ENCODE data around the gene TANK. TPM values are rescaled to one million over a fixed set of nuclear protein-coding genes. Genes with fewer than 3 reads are reported as not detected.

The TANK gene
- total and polyA plus RNA-seq, 2 donors (not counting 3 experiments of a cell fraction or from before 2014, with no cell fraction given): 33.3 to 83.2 TPM

DNA sequence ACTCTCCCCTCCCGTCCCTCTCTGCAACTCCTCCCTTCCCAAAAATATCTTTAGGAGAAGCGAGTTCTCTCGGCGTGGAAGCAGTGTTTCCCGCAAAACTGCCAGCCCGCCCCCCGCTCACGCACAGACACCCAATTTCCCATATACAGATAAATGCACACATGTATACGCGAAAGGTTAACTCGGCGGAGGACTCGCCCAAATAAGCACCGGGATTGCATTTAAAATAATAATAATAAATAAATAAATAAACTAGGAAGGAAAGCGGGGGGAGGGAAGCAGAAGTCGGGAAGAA is 78.0 kb downstream of the TANK start:
- no peak for DNase-seq (ENCODE audit: low read depth, low spot score)
- dilution Hi-C loops (cut with MboI; ENCODE audit: extremely low pct_ligation_motif_present, low sequenced_read_pairs): no loop called here
- intact Hi-C loops (cut with micrococcal nuclease): loop anchor here (1.0 kb wide), 1 partner anchor 35 kb away; no protein-coding TSS in a partner anchor
- Histone ChIP-seq H3K4me2 (ENCODE audit: insufficient read depth, low read length) (peak overlapping the region; percentile 85), H3K9me3 (replicated peaks; ENCODE audit: control insufficient read depth, insufficient read depth, low read length) (no peaks in the 10 kb centered on the region), H3K27me3 (ENCODE audit: control insufficient read depth in 2 of 2, insufficient read depth in 2 of 2, low read length in 2 of 2) (no peaks in the 10 kb centered on the region), H3K9me1 (replicated peaks; ENCODE audit: control insufficient read depth, extremely low read depth, insufficient read depth, low read length) (no peaks in the 10 kb centered on the region), H4K20me1 (replicated peaks; ENCODE audit: control insufficient read depth, extremely low read depth, insufficient read depth, low read length) (no peaks in the 10 kb centered on the region), H3K27ac (ENCODE audit: insufficient read depth, low read depth, low read length) (no peak overlapping the region), H3K36me3 (ENCODE audit: control insufficient read depth in 2 of 2, extremely low read depth in 1 of 2, insufficient read depth in 2 of 2, low read length in 2 of 2) (no peaks in the 10 kb centered on the region), H3K4me1 (ENCODE audit: control insufficient read depth, extremely low read depth, insufficient read depth, low read length) (peaks cover 12% of the 10 kb centered on the region), H3K9ac (replicated peaks; ENCODE audit: extremely low read depth, insufficient read depth, low read length) (peak overlapping the region; percentile 52), H3K79me2 (ENCODE audit: control insufficient read depth, insufficient read depth, low read length) (no peaks in the 10 kb centered on the region), H3K4me3 (replicated peaks in 1 of 3; ENCODE audit: insufficient read depth in 1 of 3, low read depth in 1 of 3, low read length in 3 of 3) (peak overlapping the region; percentile 20 to 59 (median 49)), H2AFZ (ENCODE audit: low read depth, low read length) (peak overlapping the region; percentile 87)
- BruUV-seq (replicated peaks): no TSS peak
- POLR2A ChIA-PET: interaction anchor here (0.6 kb wide), 1 partner anchor 141 kb away, joined by 3 read pairs; no protein-coding TSS in a partner anchor
- CTCF ChIA-PET: interaction anchor here (1.1 to 1.6 kb wide), 4 partner anchors 10 to 175 kb away, joined by 4 to 13 read pairs (median 5); no protein-coding TSS in a partner anchor
- FAIRE-seq: no peak
- TF ChIP-seq GATA2 (IDR thresholded peaks at IDR 0.05; ENCODE audit: insufficient read depth, insufficient read length, low read depth, low read length) (no peak), CTCF (IDR thresholded peaks at IDR 0.05; ENCODE audit: extremely low read depth in 1 of 2, insufficient read depth in 1 of 2, low read depth in 1 of 2, low read length in 2 of 2) (no peak), MYC (IDR thresholded peaks at IDR 0.05; ENCODE audit: low read depth, low read length) (no peak), JUN (IDR thresholded peaks at IDR 0.05; ENCODE audit: borderline replicate concordance, insufficient read depth, insufficient read length, low read depth) (no peak), POLR2AphosphoS5 (IDR thresholded peaks at IDR 0.05; ENCODE audit: insufficient read depth, low read depth, low read length) (no peak), EZH2 (IDR thresholded peaks at IDR 0.05; ENCODE audit: borderline replicate concordance, low read depth, low read length, severe bottlenecking) (no peak), POLR2A (IDR thresholded peaks at IDR 0.05; ENCODE audit: low read depth, low read length) (no peak), FOS (IDR thresholded peaks at IDR 0.05; ENCODE audit: borderline replicate concordance, insufficient read depth, low read length) (no peak), MAX (IDR thresholded peaks at IDR 0.05; ENCODE audit: insufficient read depth, insufficient read length) (no peak)
